Osteoblast (primary cell): Measurements from ENCODE around the gene ADGRA3. TPM values are rescaled to one million over a fixed set of nuclear protein-coding genes. Genes with fewer than 3 reads are reported as not detected.
A peak's percentile ranks its signal among the peaks of the same experiment; 100 is the strongest.

Experiments used
- DNase-seq: peaks from one replicate; pipeline ENCODE4 v3.0.0; 2011; ENCODE audit warnings: low spot score, mixed read lengths; ENCODE audit not compliant: insufficient read length; ENCODE audit errors: missing footprints
- H2AFZ ChIP-seq: 2 replicates; pipeline ENCODE4 v1.6.0; 2011; ENCODE audit warnings: mild to moderate bottlenecking, low read length
- H3K27ac ChIP-seq: 2 replicates; pipeline ENCODE4 v1.5.1; 2011; ENCODE audit warnings: mild to moderate bottlenecking, low read depth, low read length, moderate library complexity
- H3K27me3 ChIP-seq: 2 replicates; pipeline ENCODE4 v1.6.0; 2012; ENCODE audit warnings: mild to moderate bottlenecking, control low read depth, inconsistent platforms, low read length, moderate library complexity; ENCODE audit not compliant: insufficient read depth
- H3K36me3 ChIP-seq: 2 replicates; pipeline ENCODE4 v1.5.1; 2011; ENCODE audit warnings: mild to moderate bottlenecking, low read length, control low read depth, moderate library complexity; ENCODE audit not compliant: insufficient read depth
- H3K4me1 ChIP-seq: 2 replicates; pipeline ENCODE4 v1.5.1; 2011; ENCODE audit warnings: mild to moderate bottlenecking, low read length, control low read depth, moderate library complexity; ENCODE audit not compliant: insufficient read depth
- H3K4me2 ChIP-seq: 2 replicates; pipeline ENCODE4 v1.6.0; 2011; ENCODE audit warnings: mild to moderate bottlenecking, low read length; ENCODE audit not compliant: insufficient read depth
- H3K4me3 ChIP-seq: fragments of 200-600 bp; sonication (generic); 3 replicates; pipeline ENCODE4 v1.5.1; 2012; ENCODE audit warnings: mild to moderate bottlenecking, low read length, inconsistent platforms; ENCODE audit not compliant: insufficient read depth
- H3K79me2 ChIP-seq: 2 replicates; pipeline ENCODE4 v1.6.0; 2012; ENCODE audit warnings: mild to moderate bottlenecking, low read length, control low read depth, inconsistent platforms; ENCODE audit not compliant: insufficient read depth
- H3K9me3 ChIP-seq: 2 replicates; pipeline ENCODE4 v1.5.1; 2011; ENCODE audit warnings: low read depth, low read length, control low read depth
- H4K20me1 ChIP-seq: 2 replicates; pipeline ENCODE4 v1.6.0; 2012; ENCODE audit warnings: mild to moderate bottlenecking, low read length, control low read depth; ENCODE audit not compliant: insufficient read depth
- CTCF ChIP-seq: IDR thresholded peaks from 2 replicates; pipeline ENCODE4 v1.5.1; 2011; ENCODE audit warnings: mild to moderate bottlenecking, low read depth, low read length, moderate library complexity; ENCODE audit errors: extremely low read depth
- total RNA-seq: library from RNA; depleted of rRNA; stranded (reverse); fragments of >200 nt; gene quantifications from 2 replicates; pipeline ENCODE4 v1.2.3, GENCODE V29; 2012

Gene ADGRA3
- total RNA-seq, 1 donor: 25.3 TPM

GRCh38 chr4:22407361-22407760 is 108.5 kb downstream of the ADGRA3 start:
- no peaks in the 10 kb centered on the region for H4K20me1 ChIP-seq
- no peaks in the 10 kb centered on the region for H3K4me1 ChIP-seq
- TF ChIP-seq CTCF: no peak
- H3K27ac ChIP-seq: no peak overlapping the region
- no peaks in the 10 kb centered on the region for H3K27me3 ChIP-seq
- DNase-seq: no peak
- H3K4me2 ChIP-seq: no peak overlapping the region
- H3K79me2 ChIP-seq: no peaks in the 10 kb centered on the region
- no peaks in the 10 kb centered on the region for H3K9me3 ChIP-seq
- H3K4me3 ChIP-seq: no peak overlapping the region
- no peaks in the 10 kb centered on the region for H3K36me3 ChIP-seq
- H2AFZ ChIP-seq: no peak overlapping the region

- Histone ChIP-seq H3K4me3 (no peak overlapping the region), H3K36me3 (no peaks in the 10 kb centered on the region), H3K9me3 (no peaks in the 10 kb centered on the region), H3K27ac (no peak overlapping the region), H2AFZ (no peak overlapping the region), H3K79me2 (no peaks in the 10 kb centered on the region), H3K4me1 (no peaks in the 10 kb centered on the region), H4K20me1 (no peaks in the 10 kb centered on the region), H3K27me3 (no peaks in the 10 kb centered on the region), H3K4me2 (no peak overlapping the region)
- no peak for DNase-seq
- no peak for TF ChIP-seq CTCF
These were observed 117.2 kb downstream of the ADGRA3 start for GRCh38 chr4:22398671-22399070.

GRCh38 chr4:22391551-22391950 is 124.3 kb downstream of the ADGRA3 start:
- TF ChIP-seq CTCF: no peak
- Histone ChIP-seq H3K27me3 (no peaks in the 10 kb centered on the region), H3K9me3 (no peaks in the 10 kb centered on the region), H3K27ac (no peak overlapping the region), H3K79me2 (no peaks in the 10 kb centered on the region), H3K4me2 (no peak overlapping the region), H3K4me3 (no peak overlapping the region), H4K20me1 (no peaks in the 10 kb centered on the region), H2AFZ (peak overlapping the region; percentile 8), H3K4me1 (peaks cover 7% of the 10 kb centered on the region), H3K36me3 (peaks cover 10% of the 10 kb centered on the region)
- peak; percentile 43 for DNase-seq

GRCh38 chr4:22389240-22389870 is 126.5 kb downstream of the ADGRA3 start:
- peaks cover 17% of the 10 kb centered on the region for H3K4me1 ChIP-seq
- TF ChIP-seq CTCF: peak; percentile 85
- H3K27me3 ChIP-seq: no peaks in the 10 kb centered on the region
- H4K20me1 ChIP-seq: no peaks in the 10 kb centered on the region
- no peaks in the 10 kb centered on the region for H3K9me3 ChIP-seq
- H2AFZ ChIP-seq: no peak overlapping the region
- no peak overlapping the region for H3K4me3 ChIP-seq
- no peaks in the 10 kb centered on the region for H3K79me2 ChIP-seq
- H3K27ac ChIP-seq: no peak overlapping the region
- H3K4me2 ChIP-seq: no peak overlapping the region
- no peak for DNase-seq
- H3K36me3 ChIP-seq: peaks cover 10% of the 10 kb centered on the region
